ENCODE results near the gene CHCHD3. TPM values are rescaled to one million over a fixed set of nuclear protein-coding genes. Genes with fewer than 3 reads are reported as not detected.

The CHCHD3 gene
- total RNA-seq, 1 experiment from 2014 or later: 114 TPM

- no peak for TF ChIP-seq E2F1 (CRISPR knock-in tag; IDR thresholded peaks at IDR 0.05)
- TF ChIP-seq ATF1 (CRISPR knock-in tag; IDR thresholded peaks at IDR 0.05): no peak
- no peak for TF ChIP-seq NR3C1 (CRISPR knock-in tag; conservative IDR thresholded peaks at IDR 0.05; ENCODE audit: low read depth)
- no peak for TF ChIP-seq USF1 (CRISPR knock-in tag; IDR thresholded peaks at IDR 0.05)
- no peak for TF ChIP-seq ZNF532 (CRISPR knock-in tag; IDR thresholded peaks at IDR 0.05; ENCODE audit: borderline replicate concordance)
- TF ChIP-seq ZNF396 (CRISPR knock-in tag; IDR thresholded peaks at IDR 0.05; ENCODE audit: borderline replicate concordance): no peak
These were observed 65.3 kb downstream of the CHCHD3 start (continued) for GRCh38 chr7:133016604-133017003.

GRCh38 chr7:133015888-133016287 is 66.0 kb downstream of the CHCHD3 start:
- Mint-ChIP-seq H3K4me1 (peaks cover 47% of the 10 kb centered on the region), H3K4me3 (no peak overlapping the region), H3K9me3 (no peaks in the 10 kb centered on the region), H3K36me3 (0 out of 2 replicates have a peak, but pooled peaks cover 3% of the 10 kb centered on the region), H3K27ac (peak overlapping the region; percentile 25; the same call in 1 of the 2 replicates), H3K27me3 (ENCODE audit: low read depth) (no peaks in the 10 kb centered on the region)
- ChIA-PET CTCF (no interaction called here), POLR2A (no interaction called here)
- ATAC-seq: no peak
- TF ChIP-seq JAZF1 (CRISPR knock-in tag; IDR thresholded peaks at IDR 0.05) (no peak), AFF4 (CRISPR knock-in tag; IDR thresholded peaks at IDR 0.05; ENCODE audit: borderline replicate concordance) (no peak), ZNF138 (CRISPR knock-in tag; conservative IDR thresholded peaks at IDR 0.05) (no peak), PRRX2 (CRISPR knock-in tag; IDR thresholded peaks at IDR 0.05) (no peak), RORB (CRISPR knock-in tag; IDR thresholded peaks at IDR 0.05) (no peak), ATF3 (CRISPR knock-in tag; conservative IDR thresholded peaks at IDR 0.05) (no peak), FOXK1 (CRISPR knock-in tag; IDR thresholded peaks at IDR 0.05) (no peak)
- DNase-seq (ENCODE audit: low spot score): no peak

- Mint-ChIP-seq H3K4me3 (no peak overlapping the region), H3K36me3 (0 out of 2 replicates have a peak, but pooled peaks cover 3% of the 10 kb centered on the region), H3K4me1 (peaks cover 33% of the 10 kb centered on the region), H3K27ac (no peak overlapping the region), H3K9me3 (no peaks in the 10 kb centered on the region), H3K27me3 (ENCODE audit: low read depth) (no peaks in the 10 kb centered on the region)
- CTCF ChIA-PET: no interaction called here
- ATAC-seq (no peak), DNase-seq (ENCODE audit: low spot score) (no peak)
- POLR2A ChIA-PET: no interaction called here
- TF ChIP-seq CDX4 (CRISPR knock-in tag; IDR thresholded peaks at IDR 0.05; ENCODE audit: borderline replicate concordance) (no peak), CTCF (IDR thresholded peaks at IDR 0.05) (no peak), NFYB (CRISPR knock-in tag; conservative IDR thresholded peaks at IDR 0.05; ENCODE audit: low read depth) (no peak), PREB (CRISPR knock-in tag; IDR thresholded peaks at IDR 0.05; ENCODE audit: borderline replicate concordance) (no peak), GRHL2 (CRISPR knock-in tag; IDR thresholded peaks at IDR 0.05; ENCODE audit: insufficient replicate concordance, severe bottlenecking) (no peak), ZNF121 (CRISPR knock-in tag; IDR thresholded peaks at IDR 0.05) (no peak), FOXK1 (CRISPR knock-in tag; IDR thresholded peaks at IDR 0.05) (no peak), ZNF317 (CRISPR knock-in tag; IDR thresholded peaks at IDR 0.05; ENCODE audit: borderline replicate concordance, low read depth) (no peak)
These were observed 70.1 kb downstream of the CHCHD3 start for GRCh38 chr7:133011746-133012145.

Measured in WTC11 (cell line).